ENCODE measurements around the gene GBF1. TPM values are rescaled to one million over a fixed set of nuclear protein-coding genes. Genes with fewer than 3 reads are reported as not detected.
A peak's percentile ranks its signal among the peaks of the same experiment; 100 is the strongest.

GBF1 gene
- total and polyA plus RNA-seq, 2 donors from 2014 or later: 14.4 to 53.3 TPM

- DNase-seq: peak in 2 of 5 donors; percentile 35 to 70
- H3K36me3 ChIP-seq (ENCODE audit: control insufficient read depth in 2 of 3, insufficient read depth in 3 of 3, low read length in 3 of 3): peaks cover 0 to 5% (median 0%) of the 10 kb centered on the region in 3 donors
- intact Hi-C loops (cut with DNase I): no loop called here
- peak overlapping the region; percentile 87 to 97 for H3K27ac ChIP-seq (ENCODE audit: low read depth in 2 of 2, low read length in 2 of 2)
- H3K9ac ChIP-seq (ENCODE audit: low read length in 3 of 3): peak overlapping the region in 2 of 3 donors; percentile 61 to 97
- H3K9me3 ChIP-seq (ENCODE audit: control insufficient read depth in 2 of 3, insufficient read depth in 1 of 3, low read length in 3 of 3): no peaks in the 10 kb centered on the region
- no peaks in the 10 kb centered on the region for H3K27me3 ChIP-seq (ENCODE audit: control insufficient read depth, insufficient read depth, low read length)
- H3K4me1 ChIP-seq (ENCODE audit: control insufficient read depth in 2 of 3, insufficient read depth in 2 of 3, low read depth in 1 of 3, low read length in 3 of 3): peaks cover 0 to 16% (median 13%) of the 10 kb centered on the region in 3 donors
- H3K4me3 ChIP-seq (ENCODE audit: low read length in 3 of 3): peak overlapping the region; percentile 57 to 79 (median 67)
- TF ChIP-seq CTCF (IDR thresholded peaks at IDR 0.05; ENCODE audit: borderline replicate concordance, extremely low read depth, insufficient read depth): no peak
- no peak for FAIRE-seq
Observed at GRCh38 chr10:102396317-102396650, 151.0 kb downstream of the GBF1 start.

GRCh38 chr10:102396730-102397151 is 151.4 kb downstream of the GBF1 start:
- FAIRE-seq: no peak
- DNase-seq: peak in 1 of 5 donors; percentile 50
- intact Hi-C loops (cut with DNase I): no loop called here
- H3K27ac ChIP-seq (ENCODE audit: low read depth in 2 of 2, low read length in 2 of 2): peak overlapping the region; percentile 87 to 97
- H3K9me3 ChIP-seq (ENCODE audit: control insufficient read depth in 2 of 3, insufficient read depth in 1 of 3, low read length in 3 of 3): no peaks in the 10 kb centered on the region
- peaks cover 0 to 5% (median 0%) of the 10 kb centered on the region in 3 donors for H3K36me3 ChIP-seq (ENCODE audit: control insufficient read depth in 2 of 3, insufficient read depth in 3 of 3, low read length in 3 of 3)
- H3K9ac ChIP-seq (ENCODE audit: low read length in 3 of 3): peak overlapping the region in 1 of 3 donors; percentile 97
- TF ChIP-seq CTCF (IDR thresholded peaks at IDR 0.05; ENCODE audit: borderline replicate concordance, extremely low read depth, insufficient read depth): no peak
- no peaks in the 10 kb centered on the region for H3K27me3 ChIP-seq (ENCODE audit: control insufficient read depth, insufficient read depth, low read length)
- peak overlapping the region in 2 of 3 donors; percentile 67 to 79 for H3K4me3 ChIP-seq (ENCODE audit: low read length in 3 of 3)
- peaks cover 0 to 16% (median 13%) of the 10 kb centered on the region in 3 donors for H3K4me1 ChIP-seq (ENCODE audit: control insufficient read depth in 2 of 3, insufficient read depth in 2 of 3, low read depth in 1 of 3, low read length in 3 of 3)

GRCh38 chr10:102397222-102398171 is 152.2 kb downstream of the GBF1 start:
- Histone ChIP-seq H3K4me3 (ENCODE audit: low read length in 3 of 3) (no peak overlapping the region), H3K9me3 (ENCODE audit: control insufficient read depth in 2 of 3, insufficient read depth in 1 of 3, low read length in 3 of 3) (no peaks in the 10 kb centered on the region), H3K4me1 (ENCODE audit: control insufficient read depth in 2 of 3, insufficient read depth in 2 of 3, low read depth in 1 of 3, low read length in 3 of 3) (peaks cover 0 to 16% (median 13%) of the 10 kb centered on the region in 3 donors), H3K9ac (ENCODE audit: low read length in 3 of 3) (peak overlapping the region in 1 of 3 donors; percentile 23), H3K36me3 (ENCODE audit: control insufficient read depth in 2 of 3, insufficient read depth in 3 of 3, low read length in 3 of 3) (peaks cover 0 to 5% (median 0%) of the 10 kb centered on the region in 3 donors), H3K27me3 (ENCODE audit: control insufficient read depth, insufficient read depth, low read length) (no peaks in the 10 kb centered on the region), H3K27ac (ENCODE audit: low read depth in 2 of 2, low read length in 2 of 2) (no peak overlapping the region)
- intact Hi-C loops (cut with DNase I): no loop called here
- no peak for TF ChIP-seq CTCF (IDR thresholded peaks at IDR 0.05; ENCODE audit: borderline replicate concordance, extremely low read depth, insufficient read depth)
- DNase-seq (peak in 1 of 5 donors; percentile 38), FAIRE-seq (no peak)

Data from kidney (tissue), 14 donors.